Gastroesophageal sphincter (tissue), 3 donors: ENCODE measurements around the gene ATP2B2.

Source experiments
- CTCF ChIP-seq, 4 experiments: fragments of 200-600 bp in 2 of 4; fragments of 450-650 bp in 2 of 4; sonication (generic) in 1 of 4; IDR thresholded peaks; one replicate each; pipeline ENCODE4 v1.5.1; 2017 to 2019; ENCODE audit warnings: antibody characterized with exemption in 4 of 4, mild to moderate bottlenecking in 2 of 4, moderate library complexity in 2 of 4
- EP300 ChIP-seq: sonication (generic); formaldehyde crosslinking; IDR thresholded peaks from one replicate; pipeline ENCODE4 v1.6.1; 2017; ENCODE audit warnings: antibody characterized with exemption, mild to moderate bottlenecking
- POLR2A ChIP-seq, 2 donors: fragments of 450-650 bp; IDR thresholded peaks; one replicate each; pipeline ENCODE4 v1.6.1; 2017; ENCODE audit warnings: antibody characterized with exemption in 2 of 2, mild to moderate bottlenecking in 2 of 2, moderate library complexity in 1 of 2
- POLR2AphosphoS5 ChIP-seq: sonication (generic); formaldehyde crosslinking; IDR thresholded peaks from one replicate; pipeline ENCODE4 v1.6.1; 2017; ENCODE audit warnings: antibody characterized with exemption

- TF ChIP-seq CTCF (IDR thresholded peaks at IDR 0.05) = no peak
- TF ChIP-seq EP300 = no peak
- no peak for TF ChIP-seq POLR2A (IDR thresholded peaks at IDR 0.05)
- no peak for TF ChIP-seq POLR2AphosphoS5
Measured at GRCh38 chr3:10349801-10350200, 155.6 kb downstream of the ATP2B2 start.
